HepG2 (cell line): ENCODE results near the gene LCN1. TPM values are rescaled to one million over a fixed set of nuclear protein-coding genes. Genes with fewer than 3 reads are reported as not detected.

Experiments used
- CBFB ChIP-seq: sonication (generic); formaldehyde crosslinking; IDR thresholded peaks from 2 replicates; pipeline ENCODE4 v1.4.0; 2020; ENCODE audit warnings: missing genetic modification reagents
- HNF4A ChIP-seq: sonication (generic); formaldehyde crosslinking; IDR thresholded peaks from 2 replicates; pipeline ENCODE4 v1.4.0; 2020; ENCODE audit warnings: missing genetic modification reagents
- SALL1 ChIP-seq: sonication (generic); formaldehyde crosslinking; IDR thresholded peaks from 2 replicates; pipeline ENCODE4 v1.8.0; 2022; ENCODE audit warnings: mild to moderate bottlenecking, missing genetic modification reagents
- SNRNP70 ChIP-seq: fragments of 200-400 bp; formaldehyde crosslinking; IDR thresholded peaks from 2 replicates; pipeline ENCODE4 v1.6.1; 2017; ENCODE audit warnings: mild to moderate bottlenecking, low read depth, low read length, moderate library complexity
- STAT5B ChIP-seq: sonication (generic); formaldehyde crosslinking; IDR thresholded peaks from 2 replicates; pipeline ENCODE4 v1.4.0; 2020; ENCODE audit warnings: missing genetic modification reagents
- ZBTB42 ChIP-seq: sonication (generic); formaldehyde crosslinking; IDR thresholded peaks from 2 replicates; pipeline ENCODE4 v1.5.0; 2020; ENCODE audit warnings: mild to moderate bottlenecking, missing genetic modification reagents
- ZBTB7A ChIP-seq: sonication (generic); formaldehyde crosslinking; IDR thresholded peaks from 2 replicates; pipeline ENCODE4 v1.8.0; 2022; ENCODE audit warnings: mild to moderate bottlenecking, missing genetic modification reagents
- polyA plus RNA-seq, 8 experiments: library from polyadenylated mRNA; depleted of rRNA in 3 of 8; stranded (reverse) in 7 of 8; unstranded in 1 of 8; fragments of >200 nt; fragmentation: Illumina TruSeq in 4 of 8; extraction: Trizol in 4 of 8; gene quantifications; 2 replicates each; pipeline versions ENCODE4 v1.2.1 to v1.2.3, GENCODE V29; 2011 to 2016; ENCODE audit warnings: low read depth in 4 of 8, missing spikeins in 1 of 8, mixed read lengths in 1 of 8; ENCODE audit not compliant: insufficient read depth in 1 of 8
- total RNA-seq, 5 experiments: library from RNA; depleted of rRNA; stranded (reverse); fragments of >200 nt; fragmentation: Illumina TruSeq; extraction: Trizol; gene quantifications; 2 replicates each; pipeline ENCODE4 v1.2.3, GENCODE V29; 2016; ENCODE audit warnings: low read depth in 1 of 5
- TF ChIP-seq, protein P1 (sequence below): sonication (generic); formaldehyde crosslinking; IDR thresholded peaks from 2 replicates; pipeline ENCODE4 v1.4.0; 2020; ENCODE audit warnings: missing genetic modification reagents, borderline replicate concordance
- TF ChIP-seq, protein P2 (sequence below): sonication (generic); formaldehyde crosslinking; IDR thresholded peaks from 2 replicates; pipeline ENCODE4; 2020; ENCODE audit warnings: missing genetic modification reagents, mild to moderate bottlenecking, borderline replicate concordance
- TF ChIP-seq, protein P3 (sequence below): sonication (generic); formaldehyde crosslinking; IDR thresholded peaks from 2 replicates; pipeline ENCODE4 v1.8.1; 2023; ENCODE audit warnings: missing genetic modification reagents, inconsistent platforms, borderline replicate concordance
- TF ChIP-seq, protein P4 (sequence below): IDR thresholded peaks from 2 replicates; pipeline ENCODE4 v1.6.1; 2016
- TF ChIP-seq, protein P5 (sequence below), 2 experiments: IDR thresholded peaks; 2 replicates each; pipeline ENCODE4 v1.6.1; 2011 to 2012; ENCODE audit warnings: low read length in 2 of 2, borderline replicate concordance in 1 of 2, low read depth in 1 of 2, mild to moderate bottlenecking in 1 of 2, moderate library complexity in 1 of 2

The LCN1 gene
- total and polyA plus RNA-seq, 2 of the 13 experiments (the other 11 are each of a cell fraction or from before 2014, with no cell fraction given) = not detected

DNA sequence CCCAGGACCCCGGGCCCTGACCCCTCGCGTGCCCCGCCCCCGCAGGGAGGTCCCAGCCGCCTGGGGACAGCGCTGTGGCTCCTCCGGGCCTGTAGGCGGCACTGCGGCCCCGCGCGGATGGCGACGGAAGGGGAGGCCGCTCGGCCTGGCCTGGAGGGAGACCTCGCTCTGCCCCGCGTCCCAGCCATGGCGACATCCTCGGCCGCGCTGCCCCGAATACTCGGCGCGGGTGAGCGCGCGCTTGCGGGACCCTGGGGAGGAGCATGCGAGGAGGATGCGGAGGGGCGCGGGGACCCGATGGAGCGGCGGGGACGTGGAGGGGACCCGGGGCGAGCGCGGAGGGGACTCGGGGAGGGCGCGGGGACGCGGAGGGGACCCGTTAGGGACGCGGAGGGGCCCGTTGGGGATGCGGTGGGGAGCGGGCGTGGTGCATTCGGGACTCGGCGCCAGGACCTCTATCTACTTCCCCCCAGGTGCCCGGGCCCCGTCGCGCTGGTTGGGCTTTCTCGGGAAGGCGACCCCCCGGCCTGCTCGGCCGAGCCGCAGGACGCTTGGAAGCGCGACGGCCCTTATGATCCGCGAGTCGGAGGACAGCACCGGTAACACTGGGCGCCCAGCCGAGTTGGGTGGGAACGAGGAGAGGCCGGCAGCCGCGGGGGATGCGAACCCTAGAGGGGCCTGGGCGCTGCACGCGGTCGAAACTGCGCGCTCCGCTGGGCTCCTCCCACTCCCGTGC, 20.5 kb upstream of the LCN1 start, which contains the start of gene MRPS2 (continued):
- TF ChIP-seq, protein P1, sequence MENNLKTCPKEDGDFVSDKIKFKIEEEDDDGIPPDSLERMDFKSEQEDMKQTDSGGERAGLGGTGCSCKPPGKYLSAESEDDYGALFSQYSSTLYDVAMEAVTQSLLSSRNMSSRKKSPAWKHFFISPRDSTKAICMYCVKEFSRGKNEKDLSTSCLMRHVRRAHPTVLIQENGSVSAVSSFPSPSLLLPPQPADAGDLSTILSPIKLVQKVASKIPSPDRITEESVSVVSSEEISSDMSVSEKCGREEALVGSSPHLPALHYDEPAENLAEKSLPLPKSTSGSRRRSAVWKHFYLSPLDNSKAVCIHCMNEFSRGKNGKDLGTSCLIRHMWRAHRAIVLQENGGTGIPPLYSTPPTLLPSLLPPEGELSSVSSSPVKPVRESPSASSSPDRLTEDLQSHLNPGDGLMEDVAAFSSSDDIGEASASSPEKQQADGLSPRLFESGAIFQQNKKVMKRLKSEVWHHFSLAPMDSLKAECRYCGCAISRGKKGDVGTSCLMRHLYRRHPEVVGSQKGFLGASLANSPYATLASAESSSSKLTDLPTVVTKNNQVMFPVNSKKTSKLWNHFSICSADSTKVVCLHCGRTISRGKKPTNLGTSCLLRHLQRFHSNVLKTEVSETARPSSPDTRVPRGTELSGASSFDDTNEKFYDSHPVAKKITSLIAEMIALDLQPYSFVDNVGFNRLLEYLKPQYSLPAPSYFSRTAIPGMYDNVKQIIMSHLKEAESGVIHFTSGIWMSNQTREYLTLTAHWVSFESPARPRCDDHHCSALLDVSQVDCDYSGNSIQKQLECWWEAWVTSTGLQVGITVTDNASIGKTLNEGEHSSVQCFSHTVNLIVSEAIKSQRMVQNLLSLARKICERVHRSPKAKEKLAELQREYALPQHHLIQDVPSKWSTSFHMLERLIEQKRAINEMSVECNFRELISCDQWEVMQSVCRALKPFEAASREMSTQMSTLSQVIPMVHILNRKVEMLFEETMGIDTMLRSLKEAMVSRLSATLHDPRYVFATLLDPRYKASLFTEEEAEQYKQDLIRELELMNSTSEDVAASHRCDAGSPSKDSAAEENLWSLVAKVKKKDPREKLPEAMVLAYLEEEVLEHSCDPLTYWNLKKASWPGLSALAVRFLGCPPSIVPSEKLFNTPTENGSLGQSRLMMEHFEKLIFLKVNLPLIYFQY (CRISPR knock-in tag) = no peak
- TF ChIP-seq SNRNP70 = no peak
- TF ChIP-seq ZBTB42 (CRISPR knock-in tag) = no peak; the same call in 1 of the 2 replicates
- TF ChIP-seq, protein P2, sequence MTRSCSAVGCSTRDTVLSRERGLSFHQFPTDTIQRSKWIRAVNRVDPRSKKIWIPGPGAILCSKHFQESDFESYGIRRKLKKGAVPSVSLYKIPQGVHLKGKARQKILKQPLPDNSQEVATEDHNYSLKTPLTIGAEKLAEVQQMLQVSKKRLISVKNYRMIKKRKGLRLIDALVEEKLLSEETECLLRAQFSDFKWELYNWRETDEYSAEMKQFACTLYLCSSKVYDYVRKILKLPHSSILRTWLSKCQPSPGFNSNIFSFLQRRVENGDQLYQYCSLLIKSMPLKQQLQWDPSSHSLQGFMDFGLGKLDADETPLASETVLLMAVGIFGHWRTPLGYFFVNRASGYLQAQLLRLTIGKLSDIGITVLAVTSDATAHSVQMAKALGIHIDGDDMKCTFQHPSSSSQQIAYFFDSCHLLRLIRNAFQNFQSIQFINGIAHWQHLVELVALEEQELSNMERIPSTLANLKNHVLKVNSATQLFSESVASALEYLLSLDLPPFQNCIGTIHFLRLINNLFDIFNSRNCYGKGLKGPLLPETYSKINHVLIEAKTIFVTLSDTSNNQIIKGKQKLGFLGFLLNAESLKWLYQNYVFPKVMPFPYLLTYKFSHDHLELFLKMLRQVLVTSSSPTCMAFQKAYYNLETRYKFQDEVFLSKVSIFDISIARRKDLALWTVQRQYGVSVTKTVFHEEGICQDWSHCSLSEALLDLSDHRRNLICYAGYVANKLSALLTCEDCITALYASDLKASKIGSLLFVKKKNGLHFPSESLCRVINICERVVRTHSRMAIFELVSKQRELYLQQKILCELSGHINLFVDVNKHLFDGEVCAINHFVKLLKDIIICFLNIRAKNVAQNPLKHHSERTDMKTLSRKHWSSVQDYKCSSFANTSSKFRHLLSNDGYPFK (CRISPR knock-in tag) = peak; percentile 64
- TF ChIP-seq HNF4A (CRISPR knock-in tag) = peak; percentile 16; the same call in 1 of the 2 replicates
- TF ChIP-seq, protein P3, sequence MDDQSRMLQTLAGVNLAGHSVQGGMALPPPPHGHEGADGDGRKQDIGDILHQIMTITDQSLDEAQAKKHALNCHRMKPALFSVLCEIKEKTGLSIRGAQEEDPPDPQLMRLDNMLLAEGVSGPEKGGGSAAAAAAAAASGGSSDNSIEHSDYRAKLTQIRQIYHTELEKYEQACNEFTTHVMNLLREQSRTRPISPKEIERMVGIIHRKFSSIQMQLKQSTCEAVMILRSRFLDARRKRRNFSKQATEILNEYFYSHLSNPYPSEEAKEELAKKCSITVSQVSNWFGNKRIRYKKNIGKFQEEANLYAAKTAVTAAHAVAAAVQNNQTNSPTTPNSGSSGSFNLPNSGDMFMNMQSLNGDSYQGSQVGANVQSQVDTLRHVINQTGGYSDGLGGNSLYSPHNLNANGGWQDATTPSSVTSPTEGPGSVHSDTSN = no peak
- TF ChIP-seq ZBTB7A (CRISPR knock-in tag) = peak; percentile 92
- peak; percentile 81 for TF ChIP-seq CBFB (CRISPR knock-in tag)
- peak; percentile 59; the same call in 1 of the 2 replicates for TF ChIP-seq STAT5B (CRISPR knock-in tag)
- TF ChIP-seq, protein P4, sequence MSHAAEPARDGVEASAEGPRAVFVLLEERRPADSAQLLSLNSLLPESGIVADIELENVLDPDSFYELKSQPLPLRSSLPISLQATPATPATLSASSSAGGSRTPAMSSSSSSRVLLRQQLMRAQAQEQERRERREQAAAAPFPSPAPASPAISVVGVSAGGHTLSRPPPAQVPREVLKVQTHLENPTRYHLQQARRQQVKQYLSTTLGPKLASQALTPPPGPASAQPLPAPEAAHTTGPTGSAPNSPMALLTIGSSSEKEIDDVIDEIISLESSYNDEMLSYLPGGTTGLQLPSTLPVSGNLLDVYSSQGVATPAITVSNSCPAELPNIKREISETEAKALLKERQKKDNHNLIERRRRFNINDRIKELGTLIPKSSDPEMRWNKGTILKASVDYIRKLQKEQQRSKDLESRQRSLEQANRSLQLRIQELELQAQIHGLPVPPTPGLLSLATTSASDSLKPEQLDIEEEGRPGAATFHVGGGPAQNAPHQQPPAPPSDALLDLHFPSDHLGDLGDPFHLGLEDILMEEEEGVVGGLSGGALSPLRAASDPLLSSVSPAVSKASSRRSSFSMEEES = peak; percentile 44; the same call in 1 of the 2 replicates
- TF ChIP-seq, protein P5, sequence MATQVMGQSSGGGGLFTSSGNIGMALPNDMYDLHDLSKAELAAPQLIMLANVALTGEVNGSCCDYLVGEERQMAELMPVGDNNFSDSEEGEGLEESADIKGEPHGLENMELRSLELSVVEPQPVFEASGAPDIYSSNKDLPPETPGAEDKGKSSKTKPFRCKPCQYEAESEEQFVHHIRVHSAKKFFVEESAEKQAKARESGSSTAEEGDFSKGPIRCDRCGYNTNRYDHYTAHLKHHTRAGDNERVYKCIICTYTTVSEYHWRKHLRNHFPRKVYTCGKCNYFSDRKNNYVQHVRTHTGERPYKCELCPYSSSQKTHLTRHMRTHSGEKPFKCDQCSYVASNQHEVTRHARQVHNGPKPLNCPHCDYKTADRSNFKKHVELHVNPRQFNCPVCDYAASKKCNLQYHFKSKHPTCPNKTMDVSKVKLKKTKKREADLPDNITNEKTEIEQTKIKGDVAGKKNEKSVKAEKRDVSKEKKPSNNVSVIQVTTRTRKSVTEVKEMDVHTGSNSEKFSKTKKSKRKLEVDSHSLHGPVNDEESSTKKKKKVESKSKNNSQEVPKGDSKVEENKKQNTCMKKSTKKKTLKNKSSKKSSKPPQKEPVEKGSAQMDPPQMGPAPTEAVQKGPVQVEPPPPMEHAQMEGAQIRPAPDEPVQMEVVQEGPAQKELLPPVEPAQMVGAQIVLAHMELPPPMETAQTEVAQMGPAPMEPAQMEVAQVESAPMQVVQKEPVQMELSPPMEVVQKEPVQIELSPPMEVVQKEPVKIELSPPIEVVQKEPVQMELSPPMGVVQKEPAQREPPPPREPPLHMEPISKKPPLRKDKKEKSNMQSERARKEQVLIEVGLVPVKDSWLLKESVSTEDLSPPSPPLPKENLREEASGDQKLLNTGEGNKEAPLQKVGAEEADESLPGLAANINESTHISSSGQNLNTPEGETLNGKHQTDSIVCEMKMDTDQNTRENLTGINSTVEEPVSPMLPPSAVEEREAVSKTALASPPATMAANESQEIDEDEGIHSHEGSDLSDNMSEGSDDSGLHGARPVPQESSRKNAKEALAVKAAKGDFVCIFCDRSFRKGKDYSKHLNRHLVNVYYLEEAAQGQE (IDR thresholded peaks at IDR 0.05; ENCODE audit: borderline replicate concordance in 1 of 2, low read depth in 1 of 2, low read length in 2 of 2) = no peak
- TF ChIP-seq SALL1 (CRISPR knock-in tag) = peak; percentile 81
